DND-41 (cell line): ENCODE measurements around the gene TBATA.

Experiments
- CTCF ChIP-seq: IDR thresholded peaks from 2 replicates; pipeline ENCODE4 v1.5.1; 2012; ENCODE audit warnings: borderline replicate concordance, low read length, moderate library complexity, mild to moderate bottlenecking; ENCODE audit not compliant: poor library complexity, severe bottlenecking; ENCODE audit errors: extremely low read depth
- EZH2 ChIP-seq: IDR thresholded peaks from 3 replicates; pipeline ENCODE4 v1.6.1; 2012; ENCODE audit warnings: borderline replicate concordance, low read depth, mild to moderate bottlenecking, moderate library complexity, low read length, inconsistent platforms; ENCODE audit not compliant: severe bottlenecking

GRCh38 chr10:70801854-70802253 lies 16.7 kb upstream of the TBATA start:
- TF ChIP-seq EZH2 (no peak), CTCF (no peak)
